H1 (cell line): Measurements from ENCODE around the gene LDLRAP1. TPM values are rescaled to one million over a fixed set of nuclear protein-coding genes. Genes with fewer than 3 reads are reported as not detected.

Experiments used
- CTCF ChIA-PET: fragments of 300-600 bp; sonication (Branson Sonifier 250); formaldehyde crosslinking; loops from one replicate; lab custom pipeline; 2021; ENCODE audit not compliant: partially characterized antibody; lab: Charles Lee
- POLR2A ChIA-PET: fragments of 300-600 bp; sonication (Branson Sonifier 250); formaldehyde crosslinking; loops from one replicate; lab custom pipeline; 2021; ENCODE audit warnings: inconsistent platforms; ENCODE audit not compliant: partially characterized antibody; lab: Charles Lee
- DNase-seq, 2 experiments: peaks; one replicate each; pipeline versions ENCODE4 v3.0.0 to v3.0.0-alpha.2; 2010 to 2022; ENCODE audit warnings: low spot score in 2 of 2, low read depth in 1 of 2, mixed read lengths in 1 of 2
- FAIRE-seq: peaks from 2 replicates; lab custom pipeline; 2011; peaks lifted over from hg19 to GRCh38; lab: Jason Lieb, UNC
- H2AFZ ChIP-seq: 2 replicates; pipeline ENCODE4 v1.8.1; 2012; ENCODE audit warnings: low read length, inconsistent platforms
- H2AK5ac ChIP-seq: 2 replicates; pipeline ENCODE4 v1.6.1; 2013; ENCODE audit warnings: low read depth, low read length
- H2BK120ac ChIP-seq: replicated peaks from 2 replicates; pipeline ENCODE3; 2013; ENCODE audit warnings: low read depth, low read length, inconsistent platforms
- H2BK12ac ChIP-seq: 2 replicates; pipeline ENCODE4 v1.6.1; 2013; ENCODE audit warnings: low read depth, low read length
- H2BK15ac ChIP-seq: 2 replicates; pipeline ENCODE4 v1.6.1; 2013; ENCODE audit warnings: low read length
- H2BK20ac ChIP-seq: 2 replicates; pipeline ENCODE4 v1.6.1; 2013; ENCODE audit warnings: low read length
- H2BK5ac ChIP-seq: 2 replicates; pipeline ENCODE4 v1.6.1; 2013; ENCODE audit warnings: low read depth, low read length
- H3K14ac ChIP-seq: 2 replicates; pipeline ENCODE4 v1.6.1; 2013; ENCODE audit warnings: inconsistent platforms; ENCODE audit not compliant: insufficient read length
- H3K18ac ChIP-seq: 2 replicates; pipeline ENCODE4 v1.6.1; 2013; ENCODE audit warnings: low read length; ENCODE audit errors: extremely low read depth
- H3K23ac ChIP-seq: 2 replicates; pipeline ENCODE4 v1.6.1; 2013; ENCODE audit warnings: inconsistent platforms; ENCODE audit not compliant: insufficient read length
- H3K23me2 ChIP-seq: 2 replicates; pipeline ENCODE4 v1.6.1; 2013; ENCODE audit warnings: low read depth, low read length
- H3K27ac ChIP-seq: 2 replicates; pipeline ENCODE4 v1.6.1; 2011; ENCODE audit warnings: low read depth, low read length, inconsistent platforms
- H3K27me3 ChIP-seq, 4 experiments: replicated peaks in 1 of 4; 1 replicate in 1 of 4; 2 replicates in 3 of 4; pipeline versions ENCODE4 v1.6.1 to v1.8.1; 2011 to 2013; ENCODE audit warnings: low read length in 3 of 4, mild to moderate bottlenecking in 3 of 4, inconsistent platforms in 2 of 4, mixed read lengths in 2 of 4, moderate library complexity in 1 of 4; ENCODE audit not compliant: control insufficient read depth in 3 of 4, insufficient read depth in 3 of 4; ENCODE audit errors: extremely low read depth in 1 of 4
- H3K36me3 ChIP-seq, 4 experiments: 2 replicates each; pipeline versions ENCODE4 v1.6.1 to v1.8.1; 2011 to 2013; ENCODE audit warnings: mild to moderate bottlenecking in 4 of 4, low read length in 3 of 4, moderate library complexity in 2 of 4, control low read depth in 1 of 4, inconsistent platforms in 1 of 4; ENCODE audit not compliant: insufficient read depth in 4 of 4, control insufficient read depth in 2 of 4
- H3K4ac ChIP-seq: replicated peaks from 2 replicates; pipeline ENCODE3; 2013; ENCODE audit warnings: low read length, low read depth, mixed read lengths, inconsistent platforms; ENCODE audit not compliant: insufficient read length
- H3K4me1 ChIP-seq, 4 experiments: replicated peaks in 1 of 4; 1 replicate in 1 of 4; 2 replicates in 3 of 4; pipeline versions ENCODE4 v1.6.1 to v1.8.1; 2011 to 2013; ENCODE audit warnings: low read length in 3 of 4, inconsistent platforms in 2 of 4, mixed read lengths in 1 of 4; ENCODE audit not compliant: insufficient read depth in 4 of 4, control insufficient read depth in 3 of 4
- H3K4me2 ChIP-seq, 2 experiments: 2 replicates each; pipeline versions ENCODE4 v1.6.1 to v1.8.1; 2011 to 2013; ENCODE audit warnings: low read depth in 2 of 2, low read length in 2 of 2, control low read depth in 1 of 2, inconsistent platforms in 1 of 2, mild to moderate bottlenecking in 1 of 2; ENCODE audit not compliant: insufficient read depth in 1 of 2
- H3K4me3 ChIP-seq, 4 experiments: fragments of 200-600, 300-600 bp in 1 of 4; sonication (generic), shearing (Covaris generic), sonication (Bioruptor Twin) in 1 of 4; 2 replicates each; pipeline versions ENCODE4 v1.5.1 to v1.8.1; 2011 to 2016; ENCODE audit warnings: low read length in 4 of 4, low read depth in 3 of 4, control low read depth in 2 of 4, inconsistent platforms in 2 of 4, mild to moderate bottlenecking in 2 of 4, mixed read lengths in 1 of 4, moderate library complexity in 1 of 4; ENCODE audit not compliant: insufficient read depth in 2 of 4; ENCODE audit errors: extremely low read depth in 1 of 4
- H3K56ac ChIP-seq: replicated peaks from 2 replicates; pipeline ENCODE3; 2013; ENCODE audit warnings: low read depth, mild to moderate bottlenecking, mixed read lengths, low read length, inconsistent platforms; ENCODE audit not compliant: insufficient read length
- H3K79me1 ChIP-seq: 2 replicates; pipeline ENCODE4 v1.6.1; 2013; ENCODE audit warnings: low read depth, low read length, control low read depth
- H3K79me2 ChIP-seq, 2 experiments: 2 replicates each; pipeline versions ENCODE4 v1.6.1 to v1.8.1; 2012 to 2013; ENCODE audit warnings: low read length in 2 of 2, mild to moderate bottlenecking in 2 of 2, inconsistent platforms in 1 of 2; ENCODE audit not compliant: insufficient read depth in 2 of 2, control insufficient read depth in 1 of 2
- H3K9ac ChIP-seq, 4 experiments: replicated peaks in 1 of 4; 1 replicate in 1 of 4; 2 replicates in 3 of 4; pipeline versions ENCODE4 v1.6.1 to v1.8.1; 2011 to 2013; ENCODE audit warnings: low read depth in 3 of 4, low read length in 3 of 4, control low read depth in 2 of 4, mild to moderate bottlenecking in 2 of 4, moderate library complexity in 2 of 4, inconsistent platforms in 1 of 4; ENCODE audit errors: extremely low read depth in 1 of 4
- H3K9me3 ChIP-seq, 2 experiments: 2 replicates each; pipeline versions ENCODE4 v1.6.1 to v1.8.1; 2012 to 2013; ENCODE audit warnings: mild to moderate bottlenecking in 2 of 2, moderate library complexity in 2 of 2, control low read depth in 1 of 2, inconsistent platforms in 1 of 2, low read depth in 1 of 2, low read length in 1 of 2, mixed read lengths in 1 of 2; ENCODE audit not compliant: insufficient read depth in 2 of 2
- H4K20me1 ChIP-seq, 2 experiments: replicated peaks in 1 of 2; 2 replicates each; pipeline versions ENCODE3 to v1.8.1; 2011 to 2013; ENCODE audit warnings: inconsistent platforms in 2 of 2, low read length in 2 of 2, mild to moderate bottlenecking in 1 of 2; ENCODE audit not compliant: insufficient read depth in 2 of 2, control insufficient read depth in 1 of 2
- H4K5ac ChIP-seq: 2 replicates; pipeline ENCODE4 v1.6.1; 2013; ENCODE audit warnings: low read length, low read depth, mixed read lengths, inconsistent platforms; ENCODE audit not compliant: insufficient read length
- H4K8ac ChIP-seq: 2 replicates; pipeline ENCODE4 v1.8.0; 2013; ENCODE audit warnings: mild to moderate bottlenecking, moderate library complexity, low read length, inconsistent platforms; ENCODE audit not compliant: insufficient read depth; ENCODE audit errors: extremely low read depth
- H4K91ac ChIP-seq: replicated peaks from 2 replicates; pipeline ENCODE3; 2013; ENCODE audit warnings: low read length, mixed read lengths, inconsistent platforms; ENCODE audit not compliant: insufficient read length
- CTBP2 ChIP-seq: IDR thresholded peaks from 2 replicates; pipeline ENCODE4 v1.7.0; 2011; ENCODE audit warnings: borderline replicate concordance, mild to moderate bottlenecking, moderate library complexity, mixed read lengths, low read length; ENCODE audit not compliant: insufficient read depth, insufficient read length
- JUND ChIP-seq: IDR thresholded peaks from 2 replicates; pipeline ENCODE4 v1.6.1; 2011; ENCODE audit warnings: mild to moderate bottlenecking, improper control_type of control experiment, low read length
- KDM1A ChIP-seq: fragments of 200-600, 300-600 bp; sonication (generic); IDR thresholded peaks from 2 replicates; pipeline ENCODE4 v1.7.1; 2016; ENCODE audit warnings: mild to moderate bottlenecking, low read length, borderline replicate concordance
- SAP30 ChIP-seq: fragments of 300-600 bp; sonication (generic); IDR thresholded peaks from 2 replicates; pipeline ENCODE4 v1.7.1; 2012; ENCODE audit warnings: low read length, moderate library complexity, mild to moderate bottlenecking, inconsistent platforms; ENCODE audit not compliant: insufficient read depth, insufficient replicate concordance
- SIX5 ChIP-seq: IDR thresholded peaks from 2 replicates; pipeline ENCODE4 v1.6.1; 2011; ENCODE audit warnings: mild to moderate bottlenecking, low read depth, low read length
- TBP ChIP-seq: IDR thresholded peaks from 2 replicates; pipeline ENCODE4 v1.6.1; 2011; ENCODE audit warnings: low read depth, low read length, improper control_type of control experiment
- WGBS, 2 experiments: shearing (Covaris generic) in 1 of 2; methylation state at CpG; one replicate each; pipeline versions ENCODE4 v1.1.6 to v1.1.7; 2013 to 2015; ENCODE audit warnings: low lambda C conversion rate in 2 of 2, mixed read lengths in 2 of 2, inconsistent platforms in 1 of 2, low coverage in 1 of 2, missing lambda C conversion rate in 1 of 2; ENCODE audit not compliant: insufficient replicate concordance in 2 of 2, insufficient coverage in 1 of 2, insufficient read length in 1 of 2; ENCODE audit errors: extremely low coverage in 1 of 2, missing lambda C conversion rate in 1 of 2; 5-methylcytosine and 5-hydroxymethylcytosine counted together
- polyA plus RNA-seq, 7 experiments: library from polyadenylated mRNA; depleted of rRNA in 3 of 7; stranded (reverse) in 5 of 7; unstranded in 2 of 7; fragments of >200 nt in 5 of 7; fragments of 200-250 nt in 2 of 7; gene quantifications; 1 replicate in 5 of 7; 2 replicates in 1 of 7; 4 replicates in 1 of 7; pipeline versions ENCODE4 v1.2.1 to v1.2.3, GENCODE V29; 2011 to 2013; ENCODE audit warnings: missing spikeins in 2 of 7, mixed read lengths in 2 of 7
- total RNA-seq: library from RNA; stranded (reverse); fragmentation: NEBNext Ultra II Directional; extraction: Animal tissue kit (Norgen Biotek cat#: 25700); gene quantifications from 2 replicates; pipeline ENCODE4 v1.2.1, GENCODE V29; 2021

LDLRAP1 gene
- total and polyA plus RNA-seq, 2 of the 8 experiments (the other 6 are each of a cell fraction or from before 2014, with no cell fraction given), result 12.8 to 13.2 TPM

- Histone ChIP-seq H2BK12ac (no peak overlapping the region), H3K18ac (no peak overlapping the region), H3K27ac (no peak overlapping the region), H4K91ac (no peak overlapping the region), H3K56ac (no peak overlapping the region), H3K9me3 (no peaks in the 10 kb centered on the region), H3K9ac (no peak overlapping the region), H2BK120ac (no peak overlapping the region), H3K4ac (no peak overlapping the region), H2AFZ (no peak overlapping the region), H3K4me3 (no peak overlapping the region), H3K36me3 (no peaks in the 10 kb centered on the region), H3K79me1 (no peaks in the 10 kb centered on the region), H3K79me2 (no peaks in the 10 kb centered on the region), H4K8ac (no peak overlapping the region), H3K23ac (no peak overlapping the region), H4K5ac (no peak overlapping the region), H3K4me1 (peaks cover 0 to 1% (median 0%) of the 10 kb centered on the region in 4 experiments; a peak in 2 of 7 replicates), H3K27me3 (no peaks in the 10 kb centered on the region), H2BK15ac (no peak overlapping the region), H3K14ac (no peak overlapping the region), H2BK5ac (no peak overlapping the region), H2AK5ac (no peak overlapping the region), H4K20me1 (no peaks in the 10 kb centered on the region), H3K4me2 (no peak overlapping the region), H3K23me2 (peaks cover 6% of the 10 kb centered on the region; the same call in 1 of the 2 replicates), H2BK20ac (no peak overlapping the region)
- ChIA-PET CTCF (interaction anchor here (1.0 to 1.8 kb wide), 4 partner anchors 14 to 204 kb away, joined by 3 to 6 read pairs (median 4); no protein-coding TSS in a partner anchor), POLR2A (interaction anchor here (0.6 kb wide), 1 partner anchor 133 kb away, joined by 3 read pairs; no protein-coding TSS in a partner anchor)
- DNase-seq, result no peak
- WGBS, 2 experiments, result 90% methylated on average over 2 of the region's 2 CpGs; no CpG with 5 or more reads in 1 of the 2 experiments
- no peak for FAIRE-seq
- no peak for TF ChIP-seq KDM1A
- no peak for TF ChIP-seq CTBP2
- TF ChIP-seq SAP30, result no peak
- TF ChIP-seq SIX5, result no peak
- TF ChIP-seq JUND, result no peak
- TF ChIP-seq TBP, result no peak
These were observed 50.5 kb downstream of the LDLRAP1 start for GRCh38 chr1:25593861-25594260.
